VCaP (cell line): ENCODE measurements around the gene IGFBP5.

ENCODE experiments used
- H3K27ac ChIP-seq: fragments of 450-650 bp; 2 replicates; pipeline ENCODE4 v1.5.1; 2017
- TF ChIP-seq, protein P1 (sequence below): fragments of 450-650 bp; conservative IDR thresholded peaks from 2 replicates; pipeline ENCODE4 v1.5.1; 2017; ENCODE audit warnings: mild to moderate bottlenecking, moderate library complexity

Gene IGFBP5

DNA sequence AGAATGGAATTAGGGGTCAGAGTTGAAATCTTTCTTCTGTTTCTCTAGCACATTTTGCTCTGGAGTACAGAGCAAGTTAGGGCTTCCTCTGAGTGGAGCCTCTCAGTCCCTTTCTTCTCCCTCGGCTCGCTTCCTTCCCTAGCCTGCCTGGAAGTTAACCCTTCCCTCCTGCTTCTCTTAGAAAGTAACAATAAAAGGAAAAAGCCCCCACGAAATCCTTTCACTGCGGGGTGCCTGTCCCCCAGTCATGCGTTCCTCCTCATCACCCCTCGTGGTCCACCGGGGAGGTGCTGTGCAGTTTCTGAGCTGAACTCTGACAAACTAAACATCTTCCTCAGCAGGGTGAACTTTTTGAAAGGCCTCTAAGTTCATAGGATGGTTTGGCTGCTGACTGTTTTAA, 60.2 kb downstream of the IGFBP5 start:
- TF ChIP-seq, protein P1, sequence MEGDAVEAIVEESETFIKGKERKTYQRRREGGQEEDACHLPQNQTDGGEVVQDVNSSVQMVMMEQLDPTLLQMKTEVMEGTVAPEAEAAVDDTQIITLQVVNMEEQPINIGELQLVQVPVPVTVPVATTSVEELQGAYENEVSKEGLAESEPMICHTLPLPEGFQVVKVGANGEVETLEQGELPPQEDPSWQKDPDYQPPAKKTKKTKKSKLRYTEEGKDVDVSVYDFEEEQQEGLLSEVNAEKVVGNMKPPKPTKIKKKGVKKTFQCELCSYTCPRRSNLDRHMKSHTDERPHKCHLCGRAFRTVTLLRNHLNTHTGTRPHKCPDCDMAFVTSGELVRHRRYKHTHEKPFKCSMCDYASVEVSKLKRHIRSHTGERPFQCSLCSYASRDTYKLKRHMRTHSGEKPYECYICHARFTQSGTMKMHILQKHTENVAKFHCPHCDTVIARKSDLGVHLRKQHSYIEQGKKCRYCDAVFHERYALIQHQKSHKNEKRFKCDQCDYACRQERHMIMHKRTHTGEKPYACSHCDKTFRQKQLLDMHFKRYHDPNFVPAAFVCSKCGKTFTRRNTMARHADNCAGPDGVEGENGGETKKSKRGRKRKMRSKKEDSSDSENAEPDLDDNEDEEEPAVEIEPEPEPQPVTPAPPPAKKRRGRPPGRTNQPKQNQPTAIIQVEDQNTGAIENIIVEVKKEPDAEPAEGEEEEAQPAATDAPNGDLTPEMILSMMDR, result no peak
- H3K27ac ChIP-seq, result peak overlapping the region; percentile 83

DNA sequence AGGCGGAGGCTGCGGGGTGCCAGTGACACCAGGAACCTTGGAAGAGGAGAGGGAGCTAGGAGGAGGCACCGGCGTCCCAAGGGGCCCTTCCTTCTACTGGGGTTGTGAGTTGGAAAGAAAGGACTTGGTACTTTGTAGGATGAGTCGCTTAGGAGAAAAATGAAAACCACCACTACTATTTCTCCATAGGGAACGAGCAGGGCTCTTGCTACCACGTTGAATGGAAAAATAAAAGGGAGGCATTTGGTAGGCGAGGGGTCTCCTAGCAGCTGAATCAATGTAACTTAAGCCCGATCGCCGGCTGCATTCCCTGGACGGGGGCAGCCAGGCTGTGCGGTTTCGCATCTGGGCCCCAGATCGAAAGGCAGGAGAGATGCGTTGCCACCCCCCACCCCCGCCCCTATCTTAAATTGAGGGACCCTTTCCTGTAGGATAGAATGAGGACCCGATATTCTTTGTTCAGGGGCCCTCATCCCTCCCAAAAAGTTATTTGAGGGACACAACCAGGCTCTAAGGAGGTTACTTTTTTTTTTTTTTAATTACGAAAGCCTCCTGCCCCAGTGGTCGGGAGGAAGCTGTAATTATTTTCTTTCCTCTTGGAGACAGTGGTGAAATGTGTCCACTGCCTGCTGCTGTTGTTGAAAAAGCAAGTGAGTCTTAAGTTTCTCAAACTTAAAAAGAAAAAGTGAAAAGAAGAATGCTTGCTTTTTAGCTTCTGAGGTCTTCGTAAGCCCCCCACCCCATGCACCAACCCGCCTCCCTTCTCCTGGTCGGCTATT, 60.8 kb downstream of the IGFBP5 start:
- H3K27ac ChIP-seq, result peak overlapping the region; percentile 83
- TF ChIP-seq, protein P1, result no peak

DNA sequence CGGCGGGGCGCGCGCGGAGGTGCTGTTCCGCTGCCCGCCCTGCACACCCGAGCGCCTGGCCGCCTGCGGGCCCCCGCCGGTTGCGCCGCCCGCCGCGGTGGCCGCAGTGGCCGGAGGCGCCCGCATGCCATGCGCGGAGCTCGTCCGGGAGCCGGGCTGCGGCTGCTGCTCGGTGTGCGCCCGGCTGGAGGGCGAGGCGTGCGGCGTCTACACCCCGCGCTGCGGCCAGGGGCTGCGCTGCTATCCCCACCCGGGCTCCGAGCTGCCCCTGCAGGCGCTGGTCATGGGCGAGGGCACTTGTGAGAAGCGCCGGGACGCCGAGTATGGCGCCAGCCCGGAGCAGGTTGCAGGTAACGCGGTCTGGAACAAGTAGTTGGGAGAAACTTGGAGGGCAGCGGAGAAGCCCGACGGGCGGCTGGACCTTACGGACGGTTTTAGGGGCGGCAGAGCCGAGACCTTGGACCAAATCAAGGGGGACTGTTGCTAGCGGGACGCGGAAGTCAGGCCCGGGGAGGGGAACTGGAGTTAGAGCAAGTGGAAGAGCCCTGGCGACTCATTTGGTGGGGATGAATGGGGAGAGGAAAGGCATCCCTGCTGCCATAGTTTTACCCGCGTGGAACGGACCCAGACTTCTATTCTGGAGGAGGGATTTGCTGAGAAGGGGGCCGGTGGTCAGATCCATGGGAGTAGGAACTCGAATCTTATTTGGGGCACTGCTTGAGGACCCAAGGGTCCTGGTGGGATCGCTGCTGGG, 61.6 kb downstream of the IGFBP5 start:
- TF ChIP-seq, protein P1, result no peak
- peak overlapping the region; percentile 83 for H3K27ac ChIP-seq

DNA sequence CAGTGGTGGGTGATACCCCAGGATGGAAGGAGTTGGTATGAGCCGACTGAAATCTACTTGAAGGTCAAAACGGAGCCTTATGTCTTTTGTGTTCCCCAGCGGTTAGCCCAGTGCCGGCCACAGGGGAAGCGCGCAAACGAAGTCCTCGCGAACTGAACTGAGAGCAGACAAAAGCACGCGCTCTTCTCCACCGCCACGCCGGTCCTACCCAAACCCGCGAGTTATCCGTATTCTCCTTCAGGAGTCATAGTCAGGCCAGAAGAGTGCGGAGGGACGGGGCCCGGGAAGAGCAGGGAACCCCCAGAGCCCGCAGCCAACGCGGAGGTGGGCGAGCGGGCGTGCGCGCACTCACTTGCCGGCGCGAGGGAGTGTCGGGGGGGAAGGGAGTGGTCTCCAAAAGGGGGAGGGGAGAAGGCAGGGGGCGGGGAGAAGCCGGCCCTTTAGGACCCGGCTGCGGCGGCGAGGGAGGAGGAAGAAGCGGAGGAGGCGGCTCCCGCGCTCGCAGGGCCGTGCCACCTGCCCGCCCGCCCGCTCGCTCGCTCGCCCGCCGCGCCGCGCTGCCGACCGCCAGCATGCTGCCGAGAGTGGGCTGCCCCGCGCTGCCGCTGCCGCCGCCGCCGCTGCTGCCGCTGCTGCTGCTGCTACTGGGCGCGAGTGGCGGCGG, 62.3 kb downstream of the IGFBP5 start, which contains the start of gene IGFBP2:
IGFBP2 (plus strand) TSS at position 469 of the 664 bp plus-strand sequence; CDS start at position 573, 104 bp downstream.
- TF ChIP-seq, protein P1, result no peak
- peak within 1 kb of the TSS; percentile 83 for H3K27ac ChIP-seq

DNA sequence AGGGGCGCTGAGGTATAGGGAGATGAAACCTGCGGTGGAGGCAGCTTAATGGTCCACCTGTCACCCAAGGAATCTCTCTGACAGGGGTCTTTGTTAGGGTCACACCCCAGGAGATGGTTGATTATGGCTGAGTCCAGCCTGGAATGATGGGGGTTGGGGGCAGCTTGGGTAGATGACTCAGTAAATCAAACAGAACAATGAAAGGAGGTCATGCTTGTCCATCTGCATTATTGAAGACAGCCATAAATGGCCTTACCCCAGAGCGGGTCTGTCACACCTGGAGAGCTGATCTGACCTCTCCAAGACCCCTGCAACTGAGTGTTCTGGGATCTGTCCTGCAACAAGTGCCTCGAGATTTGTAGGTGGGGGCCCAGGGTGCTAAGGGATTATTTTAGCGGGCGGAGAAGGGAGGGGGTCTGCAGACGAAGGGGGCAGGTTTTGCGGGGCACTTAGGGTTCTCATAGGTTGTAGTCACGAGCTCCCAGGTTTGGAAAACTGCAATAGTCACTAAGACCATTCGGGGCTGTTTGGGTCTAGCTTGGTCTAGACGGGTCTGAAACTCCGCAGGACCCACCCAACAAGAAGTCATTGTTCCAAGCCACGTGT, 62.9 kb downstream of the IGFBP5 start:
- peak overlapping the region; percentile 83 for H3K27ac ChIP-seq
- TF ChIP-seq, protein P1, result no peak

DNA sequence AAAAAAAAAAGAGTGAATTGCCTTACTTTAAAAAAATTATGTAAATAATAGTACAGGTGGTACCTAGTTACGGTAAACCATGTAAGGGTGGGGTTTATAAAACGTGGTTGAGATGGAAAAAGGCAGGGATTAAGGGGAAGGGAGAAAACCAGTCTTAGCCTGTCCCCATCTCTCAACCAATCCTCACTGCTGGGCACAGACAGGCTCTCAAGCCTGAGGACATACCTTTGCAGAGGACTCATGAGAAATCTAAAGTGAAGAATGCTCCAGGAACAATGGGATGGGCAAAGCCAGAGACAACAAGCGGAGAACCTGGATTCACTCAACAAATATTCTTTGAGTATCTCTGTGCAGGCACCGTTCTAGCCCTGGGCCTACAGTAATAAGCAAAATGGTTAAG, 65.6 kb downstream of the IGFBP5 start:
- TF ChIP-seq, protein P1, result no peak
- no peak overlapping the region for H3K27ac ChIP-seq

DNA sequence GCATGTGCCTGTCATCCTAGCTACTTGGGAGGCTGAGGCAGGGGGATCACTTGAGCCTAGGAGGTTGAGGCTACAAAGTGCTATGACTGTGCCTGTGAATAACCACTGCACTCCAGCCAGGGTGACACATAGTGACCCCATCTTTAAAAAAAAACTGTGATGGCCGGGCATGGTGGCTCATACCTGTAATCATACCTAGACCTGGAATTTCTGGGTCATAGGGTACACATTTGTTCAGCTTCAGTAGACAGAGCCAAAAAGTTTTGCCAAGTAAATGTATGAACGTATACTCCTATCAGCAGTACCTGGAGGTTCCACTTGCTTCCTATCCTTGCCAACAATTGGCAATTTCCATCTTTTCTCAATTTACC, 68.5 kb downstream of the IGFBP5 start:
- H3K27ac ChIP-seq, result peak overlapping the region; percentile 69
- TF ChIP-seq, protein P1, result no peak
